ENCODE measurements around the gene AP2A2. TPM values are rescaled to one million over a fixed set of nuclear protein-coding genes. Genes with fewer than 3 reads are reported as not detected.

AP2A2 gene
- total RNA-seq, 1 donor from 2014 or later, result 97.3 TPM

DNA sequence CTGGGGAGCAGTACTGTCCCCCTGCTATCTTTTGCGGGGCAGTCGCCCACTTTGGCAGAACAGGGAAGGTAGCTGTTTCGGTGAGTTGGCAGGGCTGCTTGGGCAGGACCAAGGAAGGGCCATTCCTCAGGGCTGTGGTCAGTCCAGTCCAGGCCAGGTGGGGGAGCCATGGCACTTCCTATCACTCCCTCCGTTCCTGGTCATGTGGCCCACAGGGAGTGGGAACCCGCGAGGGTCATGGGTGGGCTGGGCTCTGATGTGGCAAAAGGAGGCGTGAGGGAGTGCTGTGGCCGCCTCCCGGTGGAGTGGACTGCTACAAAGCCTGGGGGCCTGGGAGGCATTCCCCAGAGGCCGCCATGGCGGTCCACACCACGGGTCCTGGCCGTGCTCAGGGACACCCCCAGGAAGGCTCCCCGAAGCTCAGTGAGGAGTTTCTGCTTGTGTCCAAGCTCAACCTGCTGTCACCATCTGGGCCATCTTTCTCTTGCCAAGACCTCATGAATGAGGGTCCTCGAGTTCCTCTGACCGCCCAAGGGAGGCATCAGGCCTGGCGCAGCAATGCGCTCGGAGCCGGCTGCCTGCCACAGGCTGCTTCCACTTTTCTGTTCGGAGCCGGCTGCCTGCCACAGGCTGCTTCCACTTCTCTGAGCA is 27.0 kb upstream of the AP2A2 start:
- peak; percentile 6 for DNase-seq (ENCODE audit: low read depth)

GRCh38 chr11:899724-900123 is 25.9 kb upstream of the AP2A2 start:
- DNase-seq (ENCODE audit: low read depth), result no peak

DNA sequence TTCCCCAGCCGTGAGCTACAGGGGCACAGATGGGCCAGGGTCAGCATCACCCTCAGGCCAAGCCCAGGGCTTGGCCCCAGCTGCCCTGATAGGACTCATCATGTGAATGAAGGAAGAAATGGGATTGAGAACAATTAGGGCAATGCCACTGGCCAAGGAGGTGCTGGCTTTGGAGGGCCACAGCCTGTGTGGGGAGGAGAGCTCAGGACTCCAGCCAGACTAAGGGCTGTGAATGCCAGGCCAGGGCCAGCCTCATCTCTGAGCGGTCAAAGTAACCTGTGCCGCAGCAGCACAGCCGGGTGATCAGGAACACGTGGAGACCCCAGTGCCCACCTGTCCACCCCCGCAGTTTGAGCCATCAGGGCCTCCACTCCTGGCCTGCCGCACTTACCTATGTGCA is 25.1 kb upstream of the AP2A2 start:
- no peak for DNase-seq (ENCODE audit: low read depth)

DNA sequence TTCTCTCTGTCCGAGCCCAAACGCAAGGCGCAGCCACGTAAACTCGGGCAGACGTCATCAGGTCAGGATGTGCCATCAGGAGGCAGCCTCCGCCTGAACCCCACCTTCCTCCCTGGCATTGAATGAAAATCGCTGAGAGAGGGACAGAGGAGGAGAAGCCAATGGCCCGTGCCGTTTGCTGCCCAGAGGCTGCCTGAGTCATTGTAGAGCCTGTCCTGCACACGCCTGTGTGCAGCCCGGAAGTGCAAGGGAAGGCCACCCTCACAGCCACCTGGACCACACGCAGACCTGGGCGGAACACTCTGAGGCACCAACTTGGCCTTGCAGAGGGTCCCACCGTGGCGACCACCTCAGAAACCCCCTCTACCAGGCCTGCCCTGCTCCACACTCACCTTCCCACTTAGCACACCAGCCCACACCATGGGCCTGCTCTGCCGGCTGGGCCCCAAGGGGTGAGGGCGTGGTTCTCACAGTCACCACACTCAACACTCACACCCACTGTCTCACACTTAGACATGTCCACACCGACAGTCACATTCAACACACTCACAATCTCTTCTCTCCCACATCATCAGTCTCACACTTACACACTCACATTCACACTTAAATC is 24.1 kb upstream of the AP2A2 start:
- no peak for DNase-seq (ENCODE audit: low read depth)

DNA sequence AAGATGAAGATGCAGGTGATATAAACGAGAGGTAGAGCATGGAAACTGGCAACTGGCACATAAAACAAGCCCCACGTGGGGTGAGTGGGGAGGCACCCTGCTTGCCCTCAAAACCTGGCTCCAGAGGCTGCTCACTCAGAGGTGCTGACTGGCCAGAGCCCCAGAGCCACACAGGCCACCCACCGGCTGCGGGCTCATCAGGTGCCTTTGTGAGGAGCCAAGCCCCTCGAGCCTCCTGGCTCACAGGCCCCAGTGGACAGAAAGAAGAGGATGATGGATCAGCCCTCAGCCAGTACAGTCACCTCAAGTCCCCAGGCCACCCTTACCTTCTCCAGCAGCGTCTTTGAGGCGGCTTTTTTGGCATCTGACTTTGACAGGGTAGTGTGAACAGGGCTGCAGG is 21.3 kb upstream of the AP2A2 start:
- no peak for DNase-seq (ENCODE audit: low read depth)

GRCh38 chr11:905952-906351 is 19.7 kb upstream of the AP2A2 start:
- DNase-seq (ENCODE audit: low read depth), result no peak

- DNase-seq (ENCODE audit: low read depth), result no peak
These were observed 18.0 kb upstream of the AP2A2 start for GRCh38 chr11:907668-908067.

GRCh38 chr11:908273-908672 is 17.4 kb upstream of the AP2A2 start:
- no peak for DNase-seq (ENCODE audit: low read depth)

DNA sequence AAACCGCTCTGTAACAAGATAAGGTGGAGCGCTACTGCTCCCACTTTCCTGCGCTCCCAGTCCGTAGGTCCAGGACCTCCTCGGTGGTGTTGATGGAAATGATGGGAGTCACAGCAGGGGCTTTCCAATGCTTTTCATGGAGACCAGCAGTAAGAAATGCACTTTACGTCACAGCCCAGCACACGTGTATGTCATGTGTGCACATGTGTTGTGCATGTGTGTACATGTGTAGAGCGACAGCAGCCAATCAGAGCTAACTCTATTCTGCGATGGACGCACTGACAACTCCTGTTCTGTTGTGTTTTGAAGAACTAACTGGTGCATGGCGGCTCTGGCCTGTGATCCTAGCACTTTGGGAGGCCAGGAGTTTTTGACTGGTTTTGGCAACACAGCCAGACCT is 16.3 kb upstream of the AP2A2 start:
- DNase-seq (ENCODE audit: low read depth), result no peak

DNA sequence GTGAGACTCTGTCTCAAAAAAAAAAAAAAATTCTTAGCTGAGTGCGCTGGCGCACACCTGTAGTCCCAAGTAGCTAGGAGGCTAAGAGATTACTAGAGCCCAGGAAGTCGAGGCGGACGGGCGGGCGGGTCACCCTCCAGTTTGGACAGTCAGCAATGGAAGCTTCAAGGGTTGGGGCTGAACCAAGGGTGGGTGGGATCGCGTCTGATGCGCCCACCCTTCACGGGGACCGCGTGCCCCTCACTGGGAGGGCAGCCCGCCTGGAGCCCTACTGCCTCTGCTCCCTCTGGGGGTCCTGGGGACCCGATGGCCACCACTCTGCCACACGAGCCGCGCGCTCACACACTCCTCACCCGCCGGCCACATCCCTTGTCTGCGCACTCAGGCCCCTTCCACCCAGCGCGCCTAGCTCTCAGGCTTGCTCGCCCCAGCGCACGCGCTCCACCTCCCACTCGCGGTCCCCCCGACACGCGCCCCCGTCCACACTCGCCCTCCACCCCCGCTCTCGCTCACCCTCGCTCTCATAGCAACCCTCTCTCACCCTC is 15.6 kb upstream of the AP2A2 start:
- no peak for DNase-seq (ENCODE audit: low read depth)

GRCh38 chr11:910589-911030 is 15.1 kb upstream of the AP2A2 start, which contains the start of gene CHID1:
Gene CHID1 (minus strand): TSS chr11:910810. CDS start chr11:904816, 5,994 bp downstream.
- DNase-seq (ENCODE audit: low read depth), result peak; percentile 49

- DNase-seq (ENCODE audit: low read depth), result peak; percentile 48
These were observed 14.4 kb upstream of the AP2A2 start for GRCh38 chr11:911031-911889.

DNA sequence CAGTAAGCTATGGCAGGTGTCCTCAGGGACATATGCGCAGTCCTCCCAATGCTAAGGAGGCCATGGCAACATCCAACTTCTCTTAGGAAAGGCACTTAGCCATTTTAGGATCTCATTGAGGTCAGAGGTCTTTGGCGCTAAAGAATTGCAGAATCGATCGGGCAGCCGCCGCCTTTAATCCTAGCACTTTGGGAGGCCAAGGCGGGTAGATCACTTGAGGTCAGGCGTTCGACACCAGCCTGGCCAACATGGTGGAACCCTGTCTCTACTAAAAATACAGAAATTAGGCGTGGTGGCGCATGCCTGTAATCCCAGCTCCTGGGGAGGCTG is 13.8 kb upstream of the AP2A2 start:
- no peak for DNase-seq (ENCODE audit: low read depth)

GRCh38 chr11:912266-912665 is 13.4 kb upstream of the AP2A2 start:
- no peak for DNase-seq (ENCODE audit: low read depth)

DNA sequence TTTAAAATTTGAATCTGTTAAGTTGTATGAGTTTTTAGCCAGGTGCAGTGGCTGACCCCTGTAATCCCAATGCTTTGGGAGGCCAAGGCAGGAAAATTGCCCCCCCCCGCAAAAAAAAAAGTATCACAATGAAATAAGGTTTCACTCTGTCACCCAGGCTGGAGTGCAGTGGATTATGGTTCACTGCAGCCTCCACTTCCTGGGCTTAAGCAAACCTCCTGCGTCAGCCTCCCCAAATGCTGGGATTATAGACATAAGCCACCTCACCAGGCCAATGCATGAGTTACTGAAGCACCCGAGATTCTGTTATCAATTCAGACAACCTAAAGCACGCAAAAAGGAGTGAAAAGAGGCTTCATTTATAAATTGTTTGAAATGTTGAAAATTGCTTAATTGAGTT is 12.6 kb upstream of the AP2A2 start:
- no peak for DNase-seq (ENCODE audit: low read depth)

- no peak for DNase-seq (ENCODE audit: low read depth)
These were observed 11.5 kb upstream of the AP2A2 start for GRCh38 chr11:914204-914603.

DNA sequence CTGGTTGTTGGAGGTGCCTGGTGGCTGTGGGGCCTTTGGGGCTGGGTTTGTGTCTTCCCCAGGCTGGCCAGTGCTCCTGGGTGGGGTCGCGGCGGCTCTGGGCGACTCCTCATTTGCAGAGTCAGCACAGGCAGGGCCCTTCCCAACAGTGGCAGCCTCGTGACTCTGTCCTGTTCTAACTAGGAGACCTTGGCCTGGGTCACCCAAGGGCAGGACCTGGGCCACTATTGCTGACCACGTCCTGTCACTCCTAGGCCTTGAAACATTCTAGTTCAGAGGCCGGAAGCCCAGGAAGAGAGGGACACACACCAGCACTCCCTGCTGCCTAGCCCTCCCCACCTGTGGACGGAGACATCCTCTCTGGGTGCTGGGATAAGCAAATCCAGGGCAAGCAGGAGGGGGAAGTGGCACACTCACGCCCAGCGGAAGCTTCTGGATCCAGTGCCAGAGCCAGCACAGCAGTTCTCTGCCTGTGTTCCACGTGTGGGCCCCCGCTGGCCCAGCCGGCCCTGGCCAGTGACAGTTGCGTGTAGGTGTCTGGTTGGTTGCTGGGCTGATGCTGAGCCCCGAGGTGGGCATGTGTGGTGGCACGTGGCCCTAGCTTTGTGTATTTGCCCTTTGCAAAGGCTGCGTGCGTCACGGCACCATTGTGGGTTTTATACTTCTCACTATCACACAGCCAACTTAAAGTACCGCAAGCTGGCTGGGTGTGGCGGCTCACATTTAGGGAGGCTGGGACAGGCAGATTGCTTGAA is 10.7 kb upstream of the AP2A2 start:
- DNase-seq (ENCODE audit: low read depth), result no peak

DNA sequence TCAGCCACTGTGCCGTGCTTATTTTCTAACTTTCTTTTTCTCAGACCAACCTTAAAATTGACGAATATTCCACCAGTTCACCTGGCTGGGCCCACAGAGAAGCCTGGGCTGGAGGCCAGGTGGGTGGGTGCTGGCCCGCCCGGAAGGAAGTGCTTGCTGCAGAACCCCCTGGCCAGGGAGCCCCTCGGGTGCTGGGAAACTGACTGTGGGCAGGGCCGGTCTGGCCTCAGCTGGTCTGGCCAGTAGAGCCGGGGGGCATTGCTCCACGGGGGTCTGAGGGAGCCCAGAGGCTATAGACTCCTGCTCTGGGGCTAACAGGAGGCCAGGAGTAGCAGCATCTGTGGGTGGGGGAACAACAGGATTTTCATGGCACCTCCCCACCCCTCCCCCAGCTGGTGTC is 8.2 kb upstream of the AP2A2 start:
- no peak for DNase-seq (ENCODE audit: low read depth)

GRCh38 chr11:921921-922678 is 3.6 kb upstream of the AP2A2 start:
- DNase-seq (ENCODE audit: low read depth), result no peak

DNA sequence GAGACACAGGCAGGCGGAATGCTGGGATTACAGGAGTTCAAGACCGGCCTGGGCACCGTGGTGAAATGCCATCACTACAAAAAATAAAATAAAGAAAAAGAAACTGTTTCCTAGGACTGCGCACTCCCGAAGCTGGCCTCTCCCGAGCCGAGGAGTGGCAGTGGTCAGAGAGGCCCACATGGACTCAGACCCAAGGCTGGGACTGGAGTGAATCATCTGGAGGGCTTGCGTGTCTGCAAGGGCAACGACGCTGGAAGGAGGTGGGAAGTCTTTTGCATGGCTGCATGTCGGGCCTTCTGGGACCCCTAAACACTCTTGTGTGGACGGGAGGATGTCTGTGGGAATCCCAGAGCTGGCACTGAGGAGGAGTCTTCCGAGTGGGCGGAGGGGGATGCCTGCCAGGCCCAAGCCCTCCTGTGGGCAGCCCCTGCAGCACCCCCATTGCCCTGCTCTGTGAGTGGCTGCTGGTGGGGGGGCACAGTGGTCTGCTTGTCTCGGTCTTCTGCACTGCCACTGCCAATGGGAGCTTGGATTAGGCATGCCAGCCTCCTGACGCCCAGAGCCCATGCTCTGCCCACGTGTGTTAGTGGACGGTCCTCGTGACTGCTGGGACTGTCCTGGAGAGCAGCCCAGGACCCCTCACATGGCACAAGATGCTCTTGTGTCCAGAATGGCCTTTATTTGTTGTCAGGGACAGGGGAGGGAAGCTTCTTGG is 1.8 kb upstream of the AP2A2 start:
- DNase-seq (ENCODE audit: low read depth), result no peak
